ENCODE measurements around the gene GPX2.

DNA sequence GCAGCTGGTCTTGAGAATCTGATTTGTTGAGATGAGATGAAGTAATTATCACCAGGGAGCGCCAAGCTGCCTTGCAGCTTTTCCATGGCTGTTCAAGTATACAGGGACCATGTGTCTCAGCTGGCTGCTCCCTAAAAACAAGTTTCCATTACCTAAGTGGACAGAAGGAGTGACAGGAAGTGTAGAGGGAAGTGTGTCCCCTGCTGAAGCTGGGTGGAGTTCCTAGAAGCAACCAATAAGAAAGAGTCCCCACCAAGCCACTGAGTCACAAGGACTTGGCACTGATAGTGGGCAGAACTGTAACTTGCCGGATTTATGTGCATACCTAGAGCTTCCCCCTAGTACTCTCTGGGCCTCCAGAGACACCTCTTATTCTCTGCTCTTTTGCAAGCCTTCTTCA, 1.5 kb upstream of the GPX2 start:
- TF ChIP-seq EZH2 (IDR thresholded peaks at IDR 0.05; ENCODE audit: borderline replicate concordance, low read depth, low read length, poor library complexity, severe bottlenecking): no peak
- TF ChIP-seq, protein P1, sequence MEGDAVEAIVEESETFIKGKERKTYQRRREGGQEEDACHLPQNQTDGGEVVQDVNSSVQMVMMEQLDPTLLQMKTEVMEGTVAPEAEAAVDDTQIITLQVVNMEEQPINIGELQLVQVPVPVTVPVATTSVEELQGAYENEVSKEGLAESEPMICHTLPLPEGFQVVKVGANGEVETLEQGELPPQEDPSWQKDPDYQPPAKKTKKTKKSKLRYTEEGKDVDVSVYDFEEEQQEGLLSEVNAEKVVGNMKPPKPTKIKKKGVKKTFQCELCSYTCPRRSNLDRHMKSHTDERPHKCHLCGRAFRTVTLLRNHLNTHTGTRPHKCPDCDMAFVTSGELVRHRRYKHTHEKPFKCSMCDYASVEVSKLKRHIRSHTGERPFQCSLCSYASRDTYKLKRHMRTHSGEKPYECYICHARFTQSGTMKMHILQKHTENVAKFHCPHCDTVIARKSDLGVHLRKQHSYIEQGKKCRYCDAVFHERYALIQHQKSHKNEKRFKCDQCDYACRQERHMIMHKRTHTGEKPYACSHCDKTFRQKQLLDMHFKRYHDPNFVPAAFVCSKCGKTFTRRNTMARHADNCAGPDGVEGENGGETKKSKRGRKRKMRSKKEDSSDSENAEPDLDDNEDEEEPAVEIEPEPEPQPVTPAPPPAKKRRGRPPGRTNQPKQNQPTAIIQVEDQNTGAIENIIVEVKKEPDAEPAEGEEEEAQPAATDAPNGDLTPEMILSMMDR (conservative IDR thresholded peaks at IDR 0.05; ENCODE audit: low read depth, low read length): no peak
